Lower leg skin (tissue), 4 donors: ENCODE results near the gene CDRT4. TPM values are rescaled to one million over a fixed set of nuclear protein-coding genes. Genes with fewer than 3 reads are reported as not detected.

Experiments used
- DNase-seq, 2 donors: peaks; one replicate each; pipeline ENCODE4 v3.0.0-alpha.2; 2019; ENCODE audit warnings: low spot score in 2 of 2
- H3K4me3 ChIP-seq: fragments of 200-600 bp; sonication (generic); 2 replicates; pipeline ENCODE4 v1.5.1; 2017; ENCODE audit warnings: mild to moderate bottlenecking, low read depth; ENCODE audit not compliant: poor library complexity, severe bottlenecking
- POLR2A ChIP-seq, 2 donors: fragments of 450-650 bp; IDR thresholded peaks; one replicate each; pipeline ENCODE4 v1.6.1; 2016 to 2017; ENCODE audit warnings: antibody characterized with exemption in 2 of 2, mild to moderate bottlenecking in 1 of 2, moderate library complexity in 1 of 2
- whole genome bisulfite sequencing, 2 donors: methylation state at CpG; one replicate each; pipeline ENCODE4 v1.1.5; 2018; 5-methylcytosine and 5-hydroxymethylcytosine counted together
- intact Hi-C: fragments of 100-400 bp; cut with DNase I; formaldehyde crosslinking; loops from one replicate; pipeline ENCODE4 v1.15.0; 2023; ENCODE audit warnings: low total_unique reads
- total RNA-seq, 4 donors: library from RNA; depleted of rRNA; stranded (reverse); fragments of >200 nt; gene quantifications; one replicate each; pipeline ENCODE4 v1.1.0, GENCODE V29; 2016
- TF ChIP-seq, protein P1 (sequence below), 3 donors: fragments of 450-650 bp; IDR thresholded peaks; one replicate each; pipeline ENCODE4 v1.5.1; 2016; ENCODE audit warnings: antibody characterized with exemption in 3 of 3, mild to moderate bottlenecking in 3 of 3, moderate library complexity in 2 of 3

Gene CDRT4
- total RNA-seq, 4 donors from 2014 or later: 0.52 to 4.0 (median 3.8) TPM; not detected in 1

- no peak for TF ChIP-seq POLR2A (IDR thresholded peaks at IDR 0.05)
- TF ChIP-seq, protein P1, sequence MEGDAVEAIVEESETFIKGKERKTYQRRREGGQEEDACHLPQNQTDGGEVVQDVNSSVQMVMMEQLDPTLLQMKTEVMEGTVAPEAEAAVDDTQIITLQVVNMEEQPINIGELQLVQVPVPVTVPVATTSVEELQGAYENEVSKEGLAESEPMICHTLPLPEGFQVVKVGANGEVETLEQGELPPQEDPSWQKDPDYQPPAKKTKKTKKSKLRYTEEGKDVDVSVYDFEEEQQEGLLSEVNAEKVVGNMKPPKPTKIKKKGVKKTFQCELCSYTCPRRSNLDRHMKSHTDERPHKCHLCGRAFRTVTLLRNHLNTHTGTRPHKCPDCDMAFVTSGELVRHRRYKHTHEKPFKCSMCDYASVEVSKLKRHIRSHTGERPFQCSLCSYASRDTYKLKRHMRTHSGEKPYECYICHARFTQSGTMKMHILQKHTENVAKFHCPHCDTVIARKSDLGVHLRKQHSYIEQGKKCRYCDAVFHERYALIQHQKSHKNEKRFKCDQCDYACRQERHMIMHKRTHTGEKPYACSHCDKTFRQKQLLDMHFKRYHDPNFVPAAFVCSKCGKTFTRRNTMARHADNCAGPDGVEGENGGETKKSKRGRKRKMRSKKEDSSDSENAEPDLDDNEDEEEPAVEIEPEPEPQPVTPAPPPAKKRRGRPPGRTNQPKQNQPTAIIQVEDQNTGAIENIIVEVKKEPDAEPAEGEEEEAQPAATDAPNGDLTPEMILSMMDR (IDR thresholded peaks at IDR 0.05): no peak
- intact Hi-C loops: no loop called here
- H3K4me3 ChIP-seq: no peak overlapping the region
- WGBS, 2 donors: 28 to 30% methylated on average over 10 to 11 of the region's 11 CpGs
- peak; percentile 89 to 94 for DNase-seq
Observed at GRCh38 chr17:15490634-15491261, 23.3 kb upstream of the CDRT4 start.

GRCh38 chr17:15488557-15488956, 21.1 kb upstream of the CDRT4 start:
- TF ChIP-seq, protein P1 (IDR thresholded peaks at IDR 0.05): no peak
- TF ChIP-seq POLR2A (IDR thresholded peaks at IDR 0.05): no peak
- 86 to 88% methylated on average over 2 of the region's 2 CpGs for WGBS, 2 donors
- intact Hi-C loops: no loop called here
- no peak for DNase-seq
- no peak overlapping the region for H3K4me3 ChIP-seq

DNA sequence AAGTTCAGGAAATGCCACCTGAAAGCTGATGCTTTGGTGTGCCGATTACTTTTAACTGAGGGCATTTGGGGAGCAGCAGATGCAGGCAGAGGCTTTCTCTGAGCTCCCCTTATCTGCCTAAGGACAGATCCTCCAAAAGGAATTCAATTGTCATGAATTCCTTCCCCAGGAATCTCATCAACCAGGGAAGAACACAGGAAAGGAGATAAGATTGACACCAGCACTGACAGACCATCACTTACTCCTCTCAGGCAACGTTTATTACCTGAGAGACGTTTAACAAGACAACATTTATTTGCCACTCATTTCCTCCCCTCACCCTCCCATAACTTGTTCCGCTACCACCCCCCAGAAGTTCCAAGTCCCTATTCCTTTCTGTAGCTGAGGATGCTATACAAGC, 17.6 kb upstream of the CDRT4 start:
- 67% methylated on average over 4 of the region's 4 CpGs for WGBS, 2 donors
- TF ChIP-seq, protein P1 (IDR thresholded peaks at IDR 0.05): no peak
- TF ChIP-seq POLR2A (IDR thresholded peaks at IDR 0.05): no peak
- DNase-seq: no peak

GRCh38 chr17:15483431-15483830, 16.0 kb upstream of the CDRT4 start:
- H3K4me3 ChIP-seq: no peak overlapping the region
- DNase-seq: no peak
- 27 to 80% methylated on average over 4 of the region's 4 CpGs for WGBS, 2 donors
- intact Hi-C loops: no loop called here
- no peak for TF ChIP-seq POLR2A (IDR thresholded peaks at IDR 0.05)
- TF ChIP-seq, protein P1 (IDR thresholded peaks at IDR 0.05): no peak

More for the DNA sequence above, 17.6 kb upstream of the CDRT4 start:
- intact Hi-C loops: no loop called here
- no peak overlapping the region for H3K4me3 ChIP-seq

GRCh38 chr17:15482476-15482875, 15.1 kb upstream of the CDRT4 start:
- no peak overlapping the region for H3K4me3 ChIP-seq
- no peak for DNase-seq
- intact Hi-C loops: no loop called here
- TF ChIP-seq, protein P1 (IDR thresholded peaks at IDR 0.05): no peak
- TF ChIP-seq POLR2A (IDR thresholded peaks at IDR 0.05): no peak
- WGBS, 2 donors: 53 to 59% methylated on average over 6 of the region's 6 CpGs

- H3K4me3 ChIP-seq: no peak overlapping the region
- WGBS, 2 donors: 40 to 55% methylated on average over 6 of the region's 6 CpGs
- DNase-seq: no peak
- TF ChIP-seq, protein P1 (IDR thresholded peaks at IDR 0.05): no peak
- no peak for TF ChIP-seq POLR2A (IDR thresholded peaks at IDR 0.05)
- intact Hi-C loops: no loop called here
Observed at GRCh38 chr17:15481481-15481880, 14.1 kb upstream of the CDRT4 start.
